ENCODE results near the gene UGT1A3.

UGT1A3 gene

GRCh38 chr2:233758141-233758540 lies 29.3 kb downstream of the UGT1A3 start:
- no peak for DNase-seq (ENCODE audit: low spot score)

GRCh38 chr2:233758849-233759248 lies 30.0 kb downstream of the UGT1A3 start:
- no peak for DNase-seq (ENCODE audit: low spot score)

GRCh38 chr2:233760043-233760442 lies 31.2 kb downstream of the UGT1A3 start, which contains the start of gene UGT1A1:
Gene UGT1A1, plus strand, starts transcription at chr2:233760270. Its CDS starts 18 bp downstream, at chr2:233760288.
- no peak for DNase-seq (ENCODE audit: low spot score)

- no peak for DNase-seq (ENCODE audit: low spot score)
These were observed 32.4 kb downstream of the UGT1A3 start for GRCh38 chr2:233761040-233761769.

GRCh38 chr2:233764264-233764663 lies 35.4 kb downstream of the UGT1A3 start:
- peak; percentile 38 for DNase-seq (ENCODE audit: low spot score)

GRCh38 chr2:233764761-233765160 lies 35.9 kb downstream of the UGT1A3 start:
- no peak for DNase-seq (ENCODE audit: low spot score)

GRCh38 chr2:233766416-233766815 lies 37.6 kb downstream of the UGT1A3 start:
- no peak for DNase-seq (ENCODE audit: low spot score)

GRCh38 chr2:233768076-233768475 lies 39.2 kb downstream of the UGT1A3 start:
- no peak for DNase-seq (ENCODE audit: low spot score)

- no peak for DNase-seq (ENCODE audit: low spot score)
These were observed 40.4 kb downstream of the UGT1A3 start for GRCh38 chr2:233769260-233769659.

- no peak for DNase-seq (ENCODE audit: low spot score)
These were observed 43.3 kb downstream of the UGT1A3 start for GRCh38 chr2:233772153-233772552.

GRCh38 chr2:233772583-233772982 lies 43.7 kb downstream of the UGT1A3 start:
- DNase-seq (ENCODE audit: low spot score), result no peak

- DNase-seq (ENCODE audit: low spot score), result no peak
These were observed 45.0 kb downstream of the UGT1A3 start for GRCh38 chr2:233773854-233774253.

GRCh38 chr2:233775414-233775813 lies 46.6 kb downstream of the UGT1A3 start:
- no peak for DNase-seq (ENCODE audit: low spot score)

- DNase-seq (ENCODE audit: low spot score), result no peak
These were observed 49.2 kb downstream of the UGT1A3 start, which contains the start of gene MROH2A for GRCh38 chr2:233778030-233778429. Gene MROH2A, plus strand, starts transcription at chr2:233778330. Its CDS starts 1,029 bp downstream, at chr2:233779359.

- no peak for DNase-seq (ENCODE audit: low spot score)
These were observed 50.9 kb downstream of the UGT1A3 start for GRCh38 chr2:233779722-233780121.

GRCh38 chr2:233780771-233781170 lies 51.9 kb downstream of the UGT1A3 start:
- DNase-seq (ENCODE audit: low spot score), result no peak

GRCh38 chr2:233789554-233789953 lies 60.7 kb downstream of the UGT1A3 start:
- DNase-seq (ENCODE audit: low spot score), result no peak

GRCh38 chr2:233791151-233791882 lies 62.5 kb downstream of the UGT1A3 start:
- DNase-seq (ENCODE audit: low spot score), result no peak

GRCh38 chr2:233791883-233792329 lies 63.1 kb downstream of the UGT1A3 start:
- no peak for DNase-seq (ENCODE audit: low spot score)

GRCh38 chr2:233792720-233793119 lies 63.9 kb downstream of the UGT1A3 start:
- no peak for DNase-seq (ENCODE audit: low spot score)

- no peak for DNase-seq (ENCODE audit: low spot score)
These were observed 64.8 kb downstream of the UGT1A3 start for GRCh38 chr2:233793465-233794127.

GRCh38 chr2:233794128-233794658 lies 65.4 kb downstream of the UGT1A3 start:
- no peak for DNase-seq (ENCODE audit: low spot score)

Data from GM03348 (cell line).